Vein endothelial cell (primary cell): Measurements from ENCODE around the gene HOXB8. TPM values are rescaled to one million over a fixed set of nuclear protein-coding genes. Genes with fewer than 3 reads are reported as not detected.
A peak's percentile ranks its signal among the peaks of the same experiment; 100 is the strongest.

Source experiments
- small RNA-seq: library from RNA; depleted of rRNA; stranded (forward); fragments of <200 nt; gene quantifications from one replicate; pipeline ENCODE3, GENCODE V24; 2012
- total RNA-seq: library from RNA; depleted of rRNA; stranded (reverse); fragments of >200 nt; gene quantifications from 2 replicates; pipeline ENCODE4 v1.2.3, GENCODE V29; 2012

The HOXB8 gene
- total RNA-seq: 1.4 and 4.2 TPM in 2 replicates

GRCh38 chr17:48615047-48615962, at the start of gene HOXB8:
TSS of gene HOXB8 (minus strand) at chr17:48615292. CDS start at chr17:48614704, 588 bp downstream.

GRCh38 chr17:48626245-48627117, 11.4 kb upstream of the HOXB8 start, which contains the start of gene HOXB9:
TSS of gene HOXB9 (minus strand) at chr17:48626358. CDS start at chr17:48626269, 89 bp downstream.

GRCh38 chr17:48610282-48611211, 4.5 kb downstream of the HOXB8 start, which contains the start of gene HOXB7:
TSS of gene HOXB7 (minus strand) at chr17:48611017. CDS start at chr17:48610918, 99 bp downstream.

GRCh38 chr17:48604770-48605329, 10.2 kb downstream of the HOXB8 start, which contains the start of gene HOXB6:
TSS of gene HOXB6 (minus strand) at chr17:48604986. CDS start at chr17:48598150, 6,836 bp downstream.

GRCh38 chr17:48593126-48593829, 21.8 kb downstream of the HOXB8 start, which contains the start of gene HOXB5:
TSS of gene HOXB5 (minus strand) at chr17:48593779. CDS start at chr17:48593682, 97 bp downstream.

GRCh38 chr17:48589831-48590606, 25.1 kb downstream of the HOXB8 start, which contains the start of gene HOXB3:
TSS of gene HOXB3 (minus strand) at chr17:48590241. CDS start at chr17:48552474, 37,767 bp downstream.

GRCh38 chr17:48577946-48578615, 37.0 kb downstream of the HOXB8 start, which contains the start of gene HOXB4:
TSS of gene HOXB4 (minus strand) at chr17:48578350. CDS start at chr17:48578319, 31 bp downstream.

Small RNAs within 50 kb of the gene (small RNA-seq; reads per million reads assigned to genes)
- gene MIR196A1: 0.29 reads per million, percentile 8 among the genes with 10 or more reads in this experiment

Other genes with a start within 250 kb of the HOXB8 start
- gene SKAP1, start 185.1 kb downstream of the HOXB8 start, total RNA-seq: 0.65 TPM in 1 of 2 replicates, not detected in the other
- gene HOXB1, start 84.3 kb downstream of the HOXB8 start, total RNA-seq: not detected in 2 replicates
- 2.5 and 2.9 TPM in 2 replicates for gene HOXB2, start 70.2 kb downstream of the HOXB8 start, total RNA-seq
- 5.2 and 6.0 TPM in 2 replicates for gene HOXB4, start 36.9 kb downstream of the HOXB8 start, total RNA-seq
- gene HOXB3, start 25.1 kb downstream of the HOXB8 start, total RNA-seq: 15.7 and 21.3 TPM in 2 replicates
- gene HOXB5, start 21.5 kb downstream of the HOXB8 start, total RNA-seq: 0.33 and 0.86 TPM in 2 replicates
- 16.0 and 19.8 TPM in 2 replicates for gene HOXB6, start 10.3 kb downstream of the HOXB8 start, total RNA-seq
- gene HOXB7, start 4.3 kb downstream of the HOXB8 start, total RNA-seq: 14.4 and 17.9 TPM in 2 replicates
- gene HOXB9, start 11.1 kb upstream of the HOXB8 start, total RNA-seq: 1.7 and 2.6 TPM in 2 replicates
- gene PRAC1, start 107.2 kb upstream of the HOXB8 start, total RNA-seq: not detected in 2 replicates
- not detected in 2 replicates for gene PRAC2, start 107.9 kb upstream of the HOXB8 start, total RNA-seq
- under 0.01 TPM in 1 of 2 replicates, not detected in the other for gene HOXB13, start 113.5 kb upstream of the HOXB8 start, total RNA-seq
- gene TTLL6, start 201.9 kb upstream of the HOXB8 start, total RNA-seq: not detected in 2 replicates
- 43.8 and 49.3 TPM in 2 replicates for gene CALCOCO2, start 215.7 kb upstream of the HOXB8 start, total RNA-seq